HG03175 (cell line): Measurements from ENCODE around the gene TMEM41A.

Experiments
- ATAC-seq: cut with Tn5 transposase; IDR thresholded peaks from one replicate; pipeline ENCODE4 v1.9.1; 2021; ENCODE audit warnings: mild to moderate bottlenecking, moderate library complexity; ENCODE audit not compliant: unreplicated experiment

TMEM41A gene

DNA sequence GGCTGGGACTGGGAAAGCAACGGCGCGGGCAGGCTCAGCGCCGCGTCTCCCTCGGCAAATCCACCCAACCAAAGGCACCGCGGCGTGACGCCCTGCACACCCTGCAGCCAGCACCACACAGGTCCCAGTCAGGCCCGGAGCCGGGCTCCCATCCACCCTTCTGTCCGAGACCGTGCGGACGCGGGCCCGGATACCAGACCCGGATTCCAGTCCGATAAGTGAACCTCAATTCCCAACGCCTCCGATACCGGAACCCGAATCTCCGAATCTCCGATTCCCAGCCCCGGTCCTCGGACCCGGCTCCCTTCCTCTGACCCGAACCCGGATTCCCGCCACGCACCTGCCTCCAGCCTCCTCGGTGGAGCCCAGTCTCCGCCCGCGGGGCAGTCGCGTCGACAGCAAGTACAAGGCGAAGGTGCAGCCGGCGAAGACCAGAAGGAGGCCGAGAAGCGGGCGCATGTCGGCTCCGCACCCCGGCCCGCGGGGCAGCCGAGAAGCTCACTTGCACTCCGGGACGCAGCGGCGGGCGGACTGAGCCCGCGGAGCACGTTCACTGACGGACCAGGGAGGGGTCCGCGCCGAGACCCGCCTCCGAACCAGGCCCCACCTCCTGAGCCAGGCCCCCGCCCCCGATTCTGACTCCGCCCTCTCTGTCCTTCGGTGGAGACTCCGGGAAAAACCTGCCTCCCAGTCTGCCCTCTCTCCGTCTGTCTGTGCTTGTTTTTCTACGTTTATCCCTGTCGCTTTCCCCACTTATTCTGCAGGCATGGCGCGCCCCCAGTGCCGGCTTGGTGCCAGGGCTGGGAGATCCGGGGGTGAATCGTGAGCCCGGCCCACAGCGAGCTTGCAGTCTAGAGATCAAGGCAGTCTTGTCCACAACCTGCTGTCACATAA lies at the start of gene TMEM41A:
Gene TMEM41A, minus strand, starts transcription at position 533 of the 894 bp plus-strand sequence. Its CDS starts 74 bp downstream, at position 459.
- ATAC-seq = peak; percentile 96

DNA sequence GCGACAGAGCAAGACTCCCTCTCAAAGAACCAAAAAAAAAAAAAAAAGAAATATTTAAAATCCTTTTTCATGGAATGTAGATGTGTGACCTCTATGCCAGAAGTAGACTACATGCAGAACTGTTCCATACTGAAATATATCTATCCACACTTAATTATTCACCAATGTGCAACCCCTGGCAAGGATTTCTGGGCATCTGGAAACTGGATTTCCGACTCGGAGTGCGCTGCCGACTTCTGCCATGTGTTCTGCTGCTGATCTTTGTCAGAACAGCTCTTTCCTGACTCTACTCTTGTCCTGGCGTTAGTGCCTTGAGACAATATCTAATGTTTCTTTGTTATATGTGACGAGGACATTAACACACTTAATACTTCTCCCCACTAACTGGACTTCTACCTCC lies 41.9 kb upstream of the TMEM41A start:
- no peak for ATAC-seq

- no peak for ATAC-seq
Observed at GRCh38 chr3:185539934-185540333, 41.1 kb upstream of the TMEM41A start.

GRCh38 chr3:185537369-185537970 lies 38.6 kb upstream of the TMEM41A start:
- ATAC-seq = peak; percentile 100

GRCh38 chr3:185534511-185534910 lies 35.7 kb upstream of the TMEM41A start:
- no peak for ATAC-seq

GRCh38 chr3:185532901-185533300 lies 34.1 kb upstream of the TMEM41A start:
- no peak for ATAC-seq

DNA sequence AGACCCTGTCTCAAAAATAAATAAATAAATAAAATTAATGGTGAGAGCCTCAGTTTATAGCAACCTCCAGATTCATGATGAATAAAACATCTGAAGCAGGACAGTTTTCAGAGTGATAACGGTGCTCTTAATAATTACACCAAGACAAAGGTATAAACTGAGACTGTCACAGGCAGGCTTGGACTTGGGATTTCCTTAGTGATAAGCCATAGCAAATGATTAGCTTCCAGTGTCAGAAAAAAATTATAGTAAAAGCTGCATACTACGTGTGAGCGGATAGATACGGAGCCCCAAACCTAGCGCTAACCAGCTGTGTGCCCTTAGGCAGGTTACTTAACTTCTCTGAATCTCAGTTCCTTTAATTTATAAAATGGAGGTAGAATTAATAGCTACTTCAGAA lies 32.0 kb upstream of the TMEM41A start:
- no peak for ATAC-seq

DNA sequence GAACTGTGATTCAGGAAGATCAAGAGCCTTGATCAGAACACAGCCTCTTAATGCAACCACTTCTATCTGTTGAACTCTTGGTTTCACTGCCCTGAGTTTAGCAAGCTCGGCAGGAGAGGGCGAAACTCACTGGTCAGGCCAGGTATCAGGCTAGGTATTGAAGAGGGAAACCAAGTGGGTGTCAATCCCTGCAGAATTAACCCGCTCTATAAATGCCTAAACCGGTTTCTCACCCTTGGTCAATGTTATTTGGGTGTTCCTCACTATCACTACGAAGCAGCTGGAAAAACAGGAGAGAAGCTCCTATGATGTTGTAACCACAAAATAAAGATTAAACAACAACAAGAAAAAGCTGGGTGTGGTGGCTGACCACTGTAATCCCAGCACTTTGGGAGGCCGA lies 29.7 kb upstream of the TMEM41A start:
- no peak for ATAC-seq

DNA sequence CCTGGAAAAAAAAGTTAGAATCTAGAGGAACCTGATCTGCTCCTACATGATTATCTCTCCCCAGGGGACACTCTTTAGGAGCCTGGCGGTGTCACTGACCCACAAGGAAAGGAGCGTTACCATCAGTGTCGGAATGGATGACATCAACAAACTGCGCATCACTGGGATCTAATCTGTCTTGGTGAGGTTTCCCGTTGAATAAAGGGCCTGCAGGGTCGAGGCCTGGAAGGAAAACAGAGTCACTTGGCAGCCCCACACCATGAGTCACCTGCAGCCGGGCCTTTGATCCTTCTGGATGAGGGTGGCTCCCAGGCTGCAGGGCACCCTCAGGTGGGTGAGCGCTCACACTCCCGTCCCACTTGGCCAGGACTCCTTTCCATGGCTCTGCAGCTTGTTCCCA lies 28.5 kb upstream of the TMEM41A start:
- ATAC-seq = no peak

DNA sequence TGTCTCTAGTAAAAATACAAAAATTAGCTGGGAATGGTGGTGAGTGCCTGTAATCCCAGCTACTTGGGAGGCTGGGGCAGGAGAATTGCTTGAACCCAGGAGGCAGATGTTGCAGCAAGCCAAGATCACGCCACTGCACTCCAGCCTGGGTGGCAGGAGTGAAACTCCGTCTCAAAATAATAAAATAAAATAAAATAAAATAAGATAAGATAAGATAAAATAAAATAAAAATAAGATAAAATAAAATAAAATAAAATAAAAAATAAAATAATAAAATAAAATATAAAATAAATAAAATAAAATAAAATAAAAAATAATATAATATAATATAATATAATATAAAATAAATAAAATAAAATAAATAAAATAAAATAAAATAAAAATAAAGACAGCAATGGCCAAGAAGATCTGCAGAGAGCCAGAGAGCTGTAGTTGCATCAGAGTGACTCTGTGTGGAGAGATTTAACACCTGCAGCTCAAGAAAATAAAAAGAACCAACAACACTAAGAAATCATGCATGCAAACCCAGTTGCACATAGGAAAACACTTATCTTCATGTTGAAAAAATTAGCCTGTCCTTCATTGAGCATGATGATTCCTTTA lies 27.6 kb upstream of the TMEM41A start:
- ATAC-seq = no peak

DNA sequence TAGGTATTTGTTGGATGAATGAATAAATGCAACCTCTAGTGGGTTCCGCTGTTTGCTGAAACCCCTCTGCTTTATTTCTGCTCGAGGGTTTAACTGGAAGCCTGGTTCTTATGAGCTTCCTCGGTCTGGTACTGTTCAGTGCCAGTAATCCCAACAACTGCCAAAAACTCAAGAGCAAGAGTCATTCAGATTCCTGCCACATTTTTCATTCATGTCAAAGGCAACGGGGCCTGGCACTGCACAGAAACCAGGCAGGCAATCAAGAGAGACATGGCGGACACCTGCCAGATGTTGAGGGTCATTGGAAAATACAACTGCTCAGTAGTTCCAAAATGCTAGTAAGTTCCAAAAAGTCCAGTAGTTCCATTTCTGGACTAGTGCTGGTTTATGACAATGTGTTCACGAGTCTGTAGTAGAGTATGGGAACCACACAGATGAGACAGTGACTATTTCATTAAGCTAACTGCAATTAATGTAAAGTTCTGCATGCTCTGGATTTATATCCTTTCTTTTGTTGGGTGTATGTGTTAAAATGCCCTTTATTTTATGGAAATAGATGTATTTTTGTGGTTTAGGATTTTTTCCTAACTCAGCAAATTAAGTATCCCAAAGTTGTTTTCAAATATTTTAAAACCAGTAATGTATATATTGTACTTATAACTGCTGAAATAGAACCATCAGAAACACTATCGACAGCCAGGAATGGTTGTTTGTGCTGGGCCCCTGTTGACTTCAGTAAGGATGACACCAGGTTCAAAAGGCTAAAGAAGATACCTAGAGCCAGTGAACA lies 22.7 kb upstream of the TMEM41A start:
- ATAC-seq = no peak

DNA sequence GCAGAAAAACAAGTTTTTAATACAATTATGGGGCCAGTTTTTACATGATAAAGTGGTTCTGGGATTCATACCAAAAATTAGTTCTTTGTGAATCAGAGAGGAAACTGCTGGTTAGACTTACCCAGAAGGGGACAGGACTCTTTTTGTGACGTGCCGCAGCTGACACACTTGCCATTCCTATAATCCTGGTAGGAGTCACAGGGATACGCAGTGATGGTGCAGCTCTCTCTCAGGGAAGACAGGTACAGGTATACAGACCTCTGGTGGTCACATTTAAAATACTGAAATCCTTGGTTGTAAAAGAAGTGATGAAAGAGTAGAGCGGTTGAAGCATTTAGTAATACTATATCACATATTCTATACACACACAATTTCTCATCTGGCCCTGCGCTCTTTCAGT lies 20.2 kb upstream of the TMEM41A start:
- no peak for ATAC-seq

GRCh38 chr3:185517387-185518130 lies 18.7 kb upstream of the TMEM41A start:
- no peak for ATAC-seq

DNA sequence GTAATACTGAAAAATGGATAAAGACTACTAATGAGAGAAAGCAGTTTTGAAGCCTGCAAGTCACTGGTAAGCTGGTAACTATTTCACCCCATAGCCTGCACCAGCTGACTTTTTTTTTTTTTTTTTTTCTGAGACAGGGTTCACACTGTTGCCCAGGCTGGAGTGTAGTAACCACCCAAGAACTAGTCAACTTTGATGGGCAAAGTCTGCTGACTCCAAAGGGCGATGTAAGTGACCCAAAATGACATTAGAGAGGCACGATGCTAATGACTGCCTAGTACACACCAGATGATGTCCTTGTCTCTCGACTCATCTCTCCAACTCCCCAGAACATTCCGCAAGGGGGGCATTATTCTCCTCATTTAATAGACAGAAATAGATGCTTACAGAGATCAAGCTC lies 12.9 kb upstream of the TMEM41A start:
- no peak for ATAC-seq

DNA sequence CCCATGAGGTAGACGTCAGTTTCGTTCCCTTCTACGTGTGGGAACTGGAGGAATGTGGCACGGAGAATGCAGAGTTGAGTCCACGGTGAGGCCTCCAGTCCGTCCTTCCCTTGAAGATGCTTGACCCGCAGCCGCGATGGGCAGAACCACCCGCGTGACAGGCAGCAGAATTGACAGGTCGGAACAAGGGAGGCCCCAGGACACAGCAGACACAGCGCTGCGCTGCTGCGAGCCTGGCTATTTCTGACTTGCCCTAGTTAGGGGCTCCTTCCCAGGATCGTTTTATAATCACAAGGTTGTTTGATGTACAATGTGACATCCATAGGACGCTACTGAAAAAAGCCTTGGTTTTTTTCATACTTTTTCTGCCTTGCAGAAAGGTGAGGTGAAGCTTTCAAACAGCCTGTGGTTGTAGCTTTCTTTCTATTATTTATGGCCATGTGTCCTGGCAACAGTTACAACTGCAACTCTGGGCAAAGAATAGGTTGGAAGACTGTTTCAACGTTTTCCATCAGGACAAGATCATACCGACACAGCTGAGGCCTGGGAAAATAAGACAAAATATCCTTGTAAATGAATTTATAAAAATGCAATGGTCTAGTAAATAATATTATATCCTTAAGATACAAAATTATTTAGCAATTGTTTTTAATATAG lies 9.6 kb upstream of the TMEM41A start:
- no peak for ATAC-seq

DNA sequence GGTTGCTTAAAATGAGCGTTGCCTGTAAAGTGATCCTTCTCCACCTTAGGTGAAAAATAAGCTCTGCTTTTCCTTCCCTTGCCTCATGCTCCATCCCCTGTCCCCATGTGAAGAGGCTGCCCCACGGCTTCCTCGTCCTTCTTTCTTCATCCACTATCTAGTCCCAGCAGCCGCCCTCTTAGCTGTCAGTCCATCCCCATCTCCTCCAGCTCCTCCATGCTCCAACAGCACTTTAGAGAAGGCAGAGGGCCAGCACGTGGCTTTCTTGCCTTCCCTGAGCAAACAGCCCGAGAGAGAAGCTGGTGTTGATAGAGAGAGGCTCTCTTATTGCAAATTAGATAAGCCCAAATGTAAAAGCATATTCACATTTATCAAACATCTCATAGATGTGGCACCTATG lies 9.0 kb upstream of the TMEM41A start:
- ATAC-seq = no peak

DNA sequence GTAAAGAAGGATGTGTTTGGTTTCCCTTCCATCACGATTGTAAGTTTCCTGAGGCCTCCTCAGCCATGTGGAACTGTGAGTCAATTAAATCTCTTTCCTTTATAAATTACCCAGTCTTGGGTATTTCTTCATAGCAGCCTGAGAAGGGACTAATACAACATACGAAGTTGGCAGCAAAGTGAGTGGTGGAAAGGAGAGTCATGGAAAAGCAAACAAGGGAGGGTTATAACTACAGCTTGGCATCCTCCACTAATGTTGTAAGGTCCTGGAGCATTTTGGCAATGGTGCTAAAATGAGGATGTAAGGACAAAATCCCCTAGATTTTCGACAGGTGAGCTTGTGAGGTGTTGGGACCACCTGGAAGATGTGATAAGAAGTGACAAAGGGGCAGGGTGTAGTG lies 5.8 kb upstream of the TMEM41A start:
- ATAC-seq = no peak

DNA sequence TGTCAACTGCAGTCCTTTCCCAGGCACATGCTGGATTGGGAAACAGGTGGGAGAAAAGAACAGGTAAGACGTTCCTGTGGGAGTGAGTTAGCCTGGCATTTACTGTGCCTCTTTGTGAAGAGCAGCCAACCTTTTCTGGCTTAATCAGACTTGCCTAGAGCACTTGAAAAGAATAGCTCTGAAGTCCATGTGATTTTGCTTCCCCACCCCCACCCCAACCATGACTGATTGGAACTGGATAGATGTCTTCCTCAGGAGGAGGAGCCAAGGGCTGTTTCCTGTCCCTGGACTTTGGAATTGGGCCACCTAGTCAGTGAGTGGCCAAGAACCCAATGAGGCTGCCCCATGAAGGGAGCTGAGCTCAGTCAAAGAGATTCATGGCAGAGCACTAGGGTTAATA lies 4.7 kb upstream of the TMEM41A start:
- ATAC-seq = no peak

DNA sequence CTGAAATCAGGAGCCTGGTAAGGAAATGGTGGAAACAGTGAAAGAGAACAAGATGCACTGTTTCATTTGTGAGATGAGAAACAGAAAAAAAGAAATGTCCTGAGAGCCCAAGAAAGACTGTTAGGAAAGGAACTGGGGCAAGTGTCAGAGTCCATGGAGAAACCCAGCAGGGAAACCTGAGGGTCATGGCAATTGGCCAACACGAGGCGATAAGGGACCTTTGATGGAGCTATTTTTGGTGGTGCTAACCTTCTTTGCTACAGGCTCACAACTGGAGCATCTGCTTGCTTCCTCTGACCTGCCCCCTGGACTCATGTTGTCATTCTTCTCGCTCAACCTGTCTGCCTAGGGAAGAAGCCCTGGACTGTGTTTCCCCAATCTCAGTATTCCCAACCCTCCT lies 4.2 kb upstream of the TMEM41A start:
- no peak for ATAC-seq

DNA sequence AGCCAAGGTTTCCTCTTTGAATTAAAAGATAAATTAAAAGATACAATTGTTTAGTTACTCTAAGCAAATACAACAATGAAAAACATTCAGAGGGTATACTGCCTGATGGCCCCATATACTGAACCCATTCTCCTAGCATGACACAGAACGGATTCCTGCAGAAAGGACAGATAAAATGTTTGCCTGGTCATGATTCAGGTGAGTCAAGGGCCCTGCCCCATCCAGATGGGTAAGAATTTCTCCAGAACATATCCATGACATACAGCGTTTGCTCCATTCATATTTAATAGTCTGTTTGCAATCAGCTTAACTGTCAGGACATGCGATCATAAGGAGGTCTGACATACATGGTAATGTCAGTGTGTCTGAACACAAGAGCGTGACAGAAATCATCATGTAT lies 8.6 kb downstream of the TMEM41A start:
- ATAC-seq = no peak
